Medulla oblongata (tissue), 1 donor: ENCODE measurements around the gene BTNL3.
"Not testable (repeated sequence)": the region's sequence is repeated elsewhere in the genome, so short reads cannot be mapped to it uniquely, and the experiment has no call there.

Experiments used
- DNase-seq: peaks from one replicate; pipeline ENCODE4 v3.0.0-alpha.2; 2015; ENCODE audit errors: extremely low spot score

The BTNL3 gene

GRCh38 chr5:181024245-181025064 lies 35.8 kb downstream of the BTNL3 start:
- DNase-seq = no peak

GRCh38 chr5:181027452-181028031 lies 38.9 kb downstream of the BTNL3 start:
- DNase-seq = no peak

- no peak for DNase-seq
These were observed 39.6 kb downstream of the BTNL3 start for GRCh38 chr5:181028032-181028819.

- DNase-seq = no peak
These were observed 43.1 kb downstream of the BTNL3 start for GRCh38 chr5:181031716-181032115.

- no peak for DNase-seq
These were observed 47.6 kb downstream of the BTNL3 start for GRCh38 chr5:181035991-181036815.

- no peak for DNase-seq
These were observed 48.2 kb downstream of the BTNL3 start for GRCh38 chr5:181036816-181037364.

- no peak for DNase-seq
These were observed 48.8 kb downstream of the BTNL3 start for GRCh38 chr5:181037365-181037861.

GRCh38 chr5:181039471-181039870 lies 50.8 kb downstream of the BTNL3 start:
- no peak for DNase-seq

GRCh38 chr5:181039931-181040630 lies 51.4 kb downstream of the BTNL3 start, which contains the start of gene BTNL9:
Gene BTNL9 (plus strand): TSS chr5:181040266. CDS start chr5:181045490, 5,224 bp downstream.
- no peak for DNase-seq

- no peak for DNase-seq
These were observed 51.9 kb downstream of the BTNL3 start for GRCh38 chr5:181040631-181040945.

GRCh38 chr5:181041043-181041442 lies 52.4 kb downstream of the BTNL3 start:
- DNase-seq = no peak

GRCh38 chr5:181042036-181042713 lies 53.5 kb downstream of the BTNL3 start:
- DNase-seq = no peak

GRCh38 chr5:181042722-181043121 lies 54.1 kb downstream of the BTNL3 start:
- no peak for DNase-seq

GRCh38 chr5:181043285-181044092 lies 54.8 kb downstream of the BTNL3 start:
- no peak for DNase-seq

- DNase-seq = no peak
These were observed 55.5 kb downstream of the BTNL3 start for GRCh38 chr5:181044093-181044599.

- no peak for DNase-seq
These were observed 56.1 kb downstream of the BTNL3 start for GRCh38 chr5:181044662-181045305.

GRCh38 chr5:181045316-181045715 lies 56.7 kb downstream of the BTNL3 start:
- no peak for DNase-seq

- not testable (repeated sequence) for DNase-seq
These were observed 57.2 kb downstream of the BTNL3 start for GRCh38 chr5:181045857-181046256.
